ENCODE results near the gene SERPINB3.

DNA sequence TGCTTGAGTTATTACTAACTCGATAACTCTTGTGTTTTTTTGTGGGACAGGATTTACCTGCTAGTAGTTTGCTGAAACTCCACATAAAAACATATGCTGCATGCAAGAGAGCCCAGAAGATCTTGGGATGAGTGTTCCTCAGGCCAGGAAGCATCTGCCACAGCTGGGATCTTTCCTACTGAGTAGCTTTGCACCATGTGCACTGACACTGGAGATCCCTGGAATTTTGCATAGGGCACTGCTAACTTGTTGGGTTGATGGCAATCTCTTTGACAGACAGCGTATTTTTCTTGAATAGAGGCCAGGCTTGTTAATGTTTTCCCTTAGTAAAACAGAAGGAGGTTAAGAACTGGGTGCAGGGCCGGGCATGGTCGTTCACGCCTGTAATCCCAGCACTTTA, 40.3 kb upstream of the SERPINB3 start:
- TF ChIP-seq CTCF (IDR thresholded peaks at IDR 0.05): no peak
- no peak for TF ChIP-seq POLR2A (IDR thresholded peaks at IDR 0.05)
